Loucy (cell line): ENCODE data around the gene IAH1.

Source experiments
- H2AFZ ChIP-seq: fragments of 200-600 bp; sonication (generic); 2 replicates; pipeline ENCODE4 v1.6.0; 2016; ENCODE audit warnings: antibody characterized with exemption, mild to moderate bottlenecking, low read length, moderate library complexity
- H3F3A ChIP-seq: fragments of 200-600 bp; 2 replicates; pipeline ENCODE4 v1.6.0; 2016; ENCODE audit warnings: antibody characterized with exemption, low read depth, mild to moderate bottlenecking
- H3K27me3 ChIP-seq: fragments of 200-600 bp; sonication (generic); 2 replicates; pipeline ENCODE4 v1.6.1; 2014; ENCODE audit warnings: low read length, mild to moderate bottlenecking; ENCODE audit not compliant: insufficient read depth, poor library complexity, severe bottlenecking
- H3K36me3 ChIP-seq: fragments of 200-600 bp; sonication (generic); 2 replicates; pipeline ENCODE4 v1.6.1; 2016; ENCODE audit warnings: low read length; ENCODE audit not compliant: insufficient read depth
- H3K4me1 ChIP-seq: fragments of 200-600 bp; sonication (generic); 2 replicates; pipeline ENCODE4 v1.5.1; 2014; ENCODE audit warnings: low read length, mild to moderate bottlenecking; ENCODE audit not compliant: insufficient read depth, poor library complexity, severe bottlenecking
- H3K4me2 ChIP-seq: fragments of 200-600 bp; sonication (generic); 2 replicates; pipeline ENCODE4 v1.6.0; 2014; ENCODE audit warnings: antibody characterized with exemption, low read length, low read depth, mild to moderate bottlenecking; ENCODE audit not compliant: poor library complexity, severe bottlenecking
- H3K4me3 ChIP-seq: fragments of 200-600 bp; sonication (generic); 2 replicates; pipeline ENCODE4 v1.5.1; 2014; ENCODE audit warnings: low read length, mild to moderate bottlenecking, mixed read lengths; ENCODE audit not compliant: poor library complexity, severe bottlenecking
- H3K79me2 ChIP-seq: fragments of 200-600 bp; sonication (generic); 2 replicates; pipeline ENCODE4 v1.6.1; 2014; ENCODE audit warnings: low read length; ENCODE audit not compliant: insufficient read depth
- H3K9ac ChIP-seq: fragments of 200-600 bp; sonication (generic); 2 replicates; pipeline ENCODE4 v1.6.0; 2014; ENCODE audit warnings: mild to moderate bottlenecking, low read depth, low read length, moderate library complexity; ENCODE audit not compliant: poor library complexity, severe bottlenecking
- H3K9me2 ChIP-seq: fragments of 200-600 bp; sonication (generic); replicated peaks from 2 replicates; pipeline ENCODE4 v1.6.1; 2016; ENCODE audit warnings: low read depth, low read length, mixed read lengths
- H3K9me3 ChIP-seq: fragments of 200-600 bp; sonication (generic); 2 replicates; pipeline ENCODE4 v1.6.1; 2014; ENCODE audit warnings: mild to moderate bottlenecking, antibody characterized with exemption, low read length, low read depth; ENCODE audit not compliant: insufficient read depth
- H4K20me1 ChIP-seq: fragments of 200-600 bp; sonication (generic); 2 replicates; pipeline ENCODE4 v1.6.0; 2014; ENCODE audit warnings: antibody characterized with exemption, low read length, mild to moderate bottlenecking; ENCODE audit not compliant: insufficient read depth, poor library complexity, severe bottlenecking
- EZH2phosphoT487 ChIP-seq: fragments of 200-600 bp; IDR thresholded peaks from 2 replicates; pipeline ENCODE4 v1.6.1; 2018; ENCODE audit warnings: antibody characterized with exemption, mild to moderate bottlenecking, moderate library complexity, borderline replicate concordance
- TF ChIP-seq, protein P1 (sequence below): fragments of 200-600 bp; sonication (generic); conservative IDR thresholded peaks from 2 replicates; pipeline ENCODE4 v1.5.1; 2014; ENCODE audit warnings: mild to moderate bottlenecking, antibody characterized with exemption, low read length

Gene IAH1

DNA sequence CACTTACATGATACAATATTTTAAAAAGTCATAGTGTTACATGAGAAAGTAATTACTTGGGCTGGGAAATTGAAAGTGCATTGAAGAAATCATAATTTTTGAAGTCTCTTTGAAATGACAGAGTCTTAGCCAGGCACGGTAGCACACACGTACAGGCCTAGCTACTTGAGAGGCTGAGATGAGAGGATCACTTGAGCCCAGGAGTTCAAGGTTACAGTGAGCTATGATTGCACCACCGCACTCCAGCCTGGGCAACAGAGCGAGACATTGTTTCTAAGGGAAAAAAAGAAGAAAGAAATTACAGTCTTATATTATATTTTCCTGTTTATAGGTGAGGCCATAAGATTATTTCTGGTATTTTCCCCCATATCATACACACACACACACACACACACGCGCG is 9.2 kb upstream of the IAH1 start:
- Histone ChIP-seq H3K9me2 (no peaks in the 10 kb centered on the region), H3K27me3 (no peaks in the 10 kb centered on the region), H3K36me3 (peaks cover 27% of the 10 kb centered on the region; the same call in 1 of the 2 replicates), H3K9ac (no peak overlapping the region), H3K4me3 (no peak overlapping the region), H3K4me2 (no peak overlapping the region), H3F3A (no peaks in the 10 kb centered on the region; the same call in 1 of the 2 replicates), H3K4me1 (peaks cover 8% of the 10 kb centered on the region), H2AFZ (no peak overlapping the region), H4K20me1 (no peaks in the 10 kb centered on the region), H3K79me2 (no peaks in the 10 kb centered on the region), H3K9me3 (no peaks in the 10 kb centered on the region)
- TF ChIP-seq, protein P1, sequence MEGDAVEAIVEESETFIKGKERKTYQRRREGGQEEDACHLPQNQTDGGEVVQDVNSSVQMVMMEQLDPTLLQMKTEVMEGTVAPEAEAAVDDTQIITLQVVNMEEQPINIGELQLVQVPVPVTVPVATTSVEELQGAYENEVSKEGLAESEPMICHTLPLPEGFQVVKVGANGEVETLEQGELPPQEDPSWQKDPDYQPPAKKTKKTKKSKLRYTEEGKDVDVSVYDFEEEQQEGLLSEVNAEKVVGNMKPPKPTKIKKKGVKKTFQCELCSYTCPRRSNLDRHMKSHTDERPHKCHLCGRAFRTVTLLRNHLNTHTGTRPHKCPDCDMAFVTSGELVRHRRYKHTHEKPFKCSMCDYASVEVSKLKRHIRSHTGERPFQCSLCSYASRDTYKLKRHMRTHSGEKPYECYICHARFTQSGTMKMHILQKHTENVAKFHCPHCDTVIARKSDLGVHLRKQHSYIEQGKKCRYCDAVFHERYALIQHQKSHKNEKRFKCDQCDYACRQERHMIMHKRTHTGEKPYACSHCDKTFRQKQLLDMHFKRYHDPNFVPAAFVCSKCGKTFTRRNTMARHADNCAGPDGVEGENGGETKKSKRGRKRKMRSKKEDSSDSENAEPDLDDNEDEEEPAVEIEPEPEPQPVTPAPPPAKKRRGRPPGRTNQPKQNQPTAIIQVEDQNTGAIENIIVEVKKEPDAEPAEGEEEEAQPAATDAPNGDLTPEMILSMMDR, result no peak
- no peak for TF ChIP-seq EZH2phosphoT487

DNA sequence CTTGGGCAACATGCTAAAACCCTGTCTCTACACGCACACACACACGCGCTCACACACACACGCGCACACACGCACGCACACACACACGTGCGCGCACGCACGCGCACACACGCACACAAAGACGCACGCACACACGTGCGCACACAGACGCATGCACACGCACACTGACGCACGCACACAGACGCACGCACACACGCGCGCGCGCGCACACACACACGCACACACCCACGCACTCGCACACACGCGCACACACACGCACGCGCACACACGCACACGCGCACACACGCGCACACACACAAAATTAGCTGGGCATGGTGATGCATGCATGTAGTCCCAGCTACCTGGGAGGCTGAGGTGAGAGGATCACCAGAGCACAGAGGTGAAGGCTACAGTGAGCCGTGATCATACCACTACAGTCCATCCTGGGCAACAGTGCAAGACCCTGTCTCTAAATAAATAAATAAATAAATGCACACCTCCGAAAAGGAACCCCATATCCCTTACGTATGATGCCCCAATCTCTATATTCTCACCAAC is 8.1 kb upstream of the IAH1 start:
- no peak overlapping the region for H3K4me3 ChIP-seq
- no peaks in the 10 kb centered on the region; the same call in 1 of the 2 replicates for H3F3A ChIP-seq
- H3K4me1 ChIP-seq, result peaks cover 8% of the 10 kb centered on the region
- H3K27me3 ChIP-seq, result no peaks in the 10 kb centered on the region
- H3K79me2 ChIP-seq, result no peaks in the 10 kb centered on the region
- no peaks in the 10 kb centered on the region for H4K20me1 ChIP-seq
- H3K36me3 ChIP-seq, result peaks cover 23% of the 10 kb centered on the region; the same call in 1 of the 2 replicates
- H3K9me2 ChIP-seq, result no peaks in the 10 kb centered on the region
- H3K4me2 ChIP-seq, result no peak overlapping the region
- TF ChIP-seq EZH2phosphoT487, result no peak
- TF ChIP-seq, protein P1, result no peak
- no peak overlapping the region for H2AFZ ChIP-seq
- no peaks in the 10 kb centered on the region for H3K9me3 ChIP-seq
- no peak overlapping the region for H3K9ac ChIP-seq

DNA sequence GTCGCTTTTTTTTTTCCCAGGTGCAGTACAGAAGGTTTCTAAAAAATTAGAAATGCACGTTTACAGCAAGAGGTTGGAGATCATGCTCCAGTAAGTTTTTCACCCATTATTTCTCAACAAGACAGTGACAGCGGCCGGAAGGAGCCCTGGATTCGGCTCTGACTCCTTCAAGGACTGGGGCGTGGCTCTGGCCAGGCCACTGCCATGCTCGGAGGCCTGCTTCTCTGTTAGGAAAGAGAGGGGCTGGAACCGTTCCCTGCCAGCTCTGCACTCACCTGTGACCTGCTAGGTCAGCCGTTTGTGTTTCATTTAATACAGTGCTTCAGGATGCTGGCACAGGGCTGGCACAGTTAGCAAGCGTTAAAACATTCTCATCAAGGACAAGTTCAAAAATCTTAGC is 6.7 kb upstream of the IAH1 start:
- peaks cover 8% of the 10 kb centered on the region for H3K4me1 ChIP-seq
- H3K27me3 ChIP-seq, result no peaks in the 10 kb centered on the region
- no peak overlapping the region for H2AFZ ChIP-seq
- no peak overlapping the region for H3K4me3 ChIP-seq
- no peaks in the 10 kb centered on the region for H3K79me2 ChIP-seq
- no peak overlapping the region for H3K9ac ChIP-seq
- no peak overlapping the region for H3K4me2 ChIP-seq
- H3F3A ChIP-seq, result no peaks in the 10 kb centered on the region; the same call in 1 of the 2 replicates
- H3K9me3 ChIP-seq, result no peaks in the 10 kb centered on the region
- peaks cover 26% of the 10 kb centered on the region; the same call in 1 of the 2 replicates for H3K36me3 ChIP-seq
- TF ChIP-seq EZH2phosphoT487, result no peak
- TF ChIP-seq, protein P1, result no peak
- no peaks in the 10 kb centered on the region for H3K9me2 ChIP-seq
- no peaks in the 10 kb centered on the region for H4K20me1 ChIP-seq
